KOPT-K1 (cell line): Measurements from ENCODE around the gene GAB2.

ENCODE experiments used
- H3K27ac ChIP-seq: fragments of 200-600 bp; sonication (generic); 2 replicates; pipeline ENCODE4 v1.5.1; 2016; ENCODE audit warnings: antibody characterized with exemption, mild to moderate bottlenecking, low read depth, low read length; ENCODE audit not compliant: poor library complexity, severe bottlenecking
- H3K36me3 ChIP-seq: fragments of 200-600 bp; sonication (generic); 2 replicates; pipeline ENCODE4 v1.5.1; 2017; ENCODE audit warnings: antibody characterized with exemption, mild to moderate bottlenecking, low read length, moderate library complexity; ENCODE audit not compliant: insufficient read depth
- H3K9me3 ChIP-seq: fragments of 200-600 bp; sonication (generic); 2 replicates; pipeline ENCODE4 v1.5.1; 2017; ENCODE audit warnings: antibody characterized with exemption, low read length, mild to moderate bottlenecking; ENCODE audit not compliant: insufficient read depth, poor library complexity, severe bottlenecking

The GAB2 gene

DNA sequence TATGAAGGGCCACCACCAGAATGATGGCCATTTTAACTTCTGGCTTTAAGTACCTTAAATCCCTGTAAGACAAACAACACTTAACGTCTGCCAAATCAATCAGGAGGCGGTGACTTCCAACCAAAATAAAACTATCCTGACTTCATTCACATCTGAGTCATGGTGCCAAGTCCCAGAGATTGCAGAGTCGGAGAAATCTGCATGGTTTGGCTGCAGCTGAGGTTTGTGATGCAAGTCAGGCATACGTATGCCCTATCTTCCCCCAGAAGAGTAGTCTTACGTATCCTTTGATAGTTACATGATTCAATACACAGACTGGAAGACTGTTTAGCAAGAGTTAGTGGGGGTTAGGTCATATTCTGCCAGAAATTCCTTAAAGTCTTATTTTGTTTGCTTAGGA is 1.7 kb upstream of the GAB2 start:
- Histone ChIP-seq H3K27ac (peak overlapping the region; percentile 99), H3K36me3 (no peaks in the 10 kb centered on the region), H3K9me3 (no peaks in the 10 kb centered on the region)

DNA sequence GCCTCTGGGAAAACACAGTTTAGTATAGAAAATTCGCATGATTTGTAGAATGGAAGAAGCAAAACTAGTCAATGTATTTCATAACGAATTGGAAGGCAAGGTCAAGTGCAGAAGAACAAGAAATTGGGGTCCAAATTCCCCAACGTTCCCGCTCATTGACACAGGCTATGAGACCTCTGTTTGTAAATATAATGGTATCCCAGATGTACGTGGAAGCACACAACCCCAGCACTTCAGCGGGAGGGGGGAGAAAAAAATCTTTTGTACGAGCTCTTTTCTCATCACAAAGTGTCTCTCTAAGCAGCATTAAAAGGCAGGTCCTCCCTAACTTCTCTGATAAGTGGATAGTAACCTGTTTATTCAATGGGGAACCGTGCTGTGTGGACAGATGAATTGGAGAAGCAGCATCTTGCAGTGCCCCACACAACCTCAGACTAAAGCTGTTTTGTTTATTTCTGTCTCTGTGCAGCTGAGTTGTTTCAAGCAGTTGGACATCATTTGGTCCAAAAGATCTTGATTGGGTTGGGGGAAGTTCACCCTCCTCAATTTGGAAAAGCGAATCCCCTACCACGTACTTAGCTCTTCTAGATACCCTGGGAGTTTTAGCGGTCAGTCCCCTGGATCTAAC is 1.1 kb upstream of the GAB2 start:
- Histone ChIP-seq H3K36me3 (no peaks in the 10 kb centered on the region), H3K27ac (peak overlapping the region; percentile 99), H3K9me3 (no peaks in the 10 kb centered on the region)

DNA sequence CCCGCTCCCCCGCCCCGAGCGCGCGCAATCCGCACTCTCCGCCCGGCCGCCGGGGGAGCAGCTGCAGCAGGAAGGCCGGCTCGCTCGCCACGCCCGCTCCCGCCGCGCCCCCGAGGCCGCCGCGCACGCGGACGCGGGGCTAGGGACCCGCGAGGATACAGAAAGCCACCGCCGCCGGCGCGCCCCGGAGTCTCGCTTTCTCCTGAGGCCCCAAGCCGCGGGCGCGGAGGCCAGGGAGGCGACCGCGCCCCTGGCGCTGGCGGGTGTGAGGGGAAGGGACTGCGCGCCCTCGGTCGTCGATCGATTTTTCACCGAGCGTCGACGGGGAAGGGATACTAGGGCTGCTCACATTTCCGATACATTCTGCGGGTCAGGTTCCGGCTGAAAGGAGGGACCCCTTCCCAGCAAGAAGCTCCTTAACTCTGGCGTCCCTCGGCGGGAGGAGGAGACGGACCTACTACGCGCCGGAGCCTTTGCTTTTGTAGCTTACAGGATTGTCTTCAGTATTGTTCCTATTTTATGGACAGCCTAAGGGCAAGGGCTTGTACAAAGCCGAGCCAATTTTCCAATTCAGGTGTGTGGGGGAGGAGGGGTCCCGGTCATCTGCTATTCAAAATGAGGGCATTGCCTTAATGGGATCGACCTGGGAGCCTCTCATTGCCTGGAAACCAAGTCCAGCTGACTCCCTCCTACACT is 416 bp upstream of the GAB2 start:
- H3K9me3 ChIP-seq: no peaks in the 10 kb centered on the region
- H3K27ac ChIP-seq: peak overlapping the region; percentile 99

DNA sequence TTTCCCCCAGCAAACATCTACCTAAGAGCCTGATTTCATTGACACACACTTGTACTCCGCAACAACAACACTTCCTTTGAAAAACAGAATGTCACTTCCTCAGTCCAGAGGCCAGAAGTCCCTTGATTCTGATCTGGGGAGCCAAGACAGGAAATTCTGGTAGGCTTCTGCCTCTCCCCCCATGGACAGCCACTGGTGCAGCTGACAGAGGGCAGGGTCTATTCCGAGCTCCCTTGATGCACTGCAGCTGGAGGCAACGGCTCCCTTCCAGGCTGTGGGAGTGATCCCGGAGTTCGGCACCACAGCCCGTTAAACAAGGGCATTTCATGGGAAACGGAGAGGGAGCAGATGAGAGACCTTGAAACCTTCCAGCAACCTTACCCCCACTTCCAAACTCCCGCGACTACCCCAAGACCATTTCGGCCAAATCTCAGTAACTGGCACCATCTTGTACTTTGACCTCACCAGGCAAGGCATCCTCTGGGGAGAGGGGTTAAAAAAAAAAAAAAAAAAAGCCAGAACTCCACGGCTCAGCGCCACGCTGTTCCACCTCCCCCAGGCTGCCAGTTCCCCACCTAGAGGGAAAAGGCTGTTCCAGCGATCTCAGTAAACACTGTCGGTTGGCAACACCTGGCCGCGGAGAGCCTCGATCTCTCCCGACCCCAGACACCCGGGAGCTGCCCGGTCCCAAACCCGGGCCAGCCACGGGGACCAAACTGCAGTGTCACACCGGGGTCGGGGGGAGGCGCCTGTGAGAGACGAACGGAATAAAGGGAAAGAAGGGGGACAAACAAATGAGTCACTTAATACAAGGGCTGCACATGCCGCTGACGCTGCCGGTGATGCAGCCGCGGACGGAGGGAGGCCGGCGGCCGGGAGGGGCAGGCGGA is 1.1 kb downstream of the GAB2 start:
- H3K36me3 ChIP-seq: no peaks in the 10 kb centered on the region
- H3K9me3 ChIP-seq: no peaks in the 10 kb centered on the region
- peak overlapping the region; percentile 99 for H3K27ac ChIP-seq

More for the DNA sequence above, 416 bp upstream of the GAB2 start:
- H3K36me3 ChIP-seq: no peaks in the 10 kb centered on the region

DNA sequence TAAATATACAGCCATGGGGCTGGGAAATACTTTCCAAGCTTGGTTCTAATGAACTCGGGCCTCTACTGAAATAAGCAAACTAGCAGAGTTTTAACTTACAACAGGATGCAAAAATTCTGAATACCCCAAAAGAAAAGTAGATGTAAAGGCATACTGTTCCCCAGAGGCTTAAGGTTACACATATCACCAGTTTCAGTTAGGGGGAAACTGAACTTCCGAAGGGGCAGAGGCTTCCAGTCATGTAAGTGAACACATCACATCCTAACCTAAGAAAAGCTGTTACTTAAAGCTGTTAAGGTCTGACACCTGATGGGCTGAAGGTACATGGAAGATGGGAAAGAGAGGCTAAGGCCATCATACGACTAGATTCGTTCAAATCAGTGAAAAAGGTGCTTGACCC is 2.3 kb downstream of the GAB2 start:
- H3K27ac ChIP-seq: peak overlapping the region; percentile 99
- peaks cover 3% of the 10 kb centered on the region for H3K36me3 ChIP-seq
- H3K9me3 ChIP-seq: peaks cover 8% of the 10 kb centered on the region

DNA sequence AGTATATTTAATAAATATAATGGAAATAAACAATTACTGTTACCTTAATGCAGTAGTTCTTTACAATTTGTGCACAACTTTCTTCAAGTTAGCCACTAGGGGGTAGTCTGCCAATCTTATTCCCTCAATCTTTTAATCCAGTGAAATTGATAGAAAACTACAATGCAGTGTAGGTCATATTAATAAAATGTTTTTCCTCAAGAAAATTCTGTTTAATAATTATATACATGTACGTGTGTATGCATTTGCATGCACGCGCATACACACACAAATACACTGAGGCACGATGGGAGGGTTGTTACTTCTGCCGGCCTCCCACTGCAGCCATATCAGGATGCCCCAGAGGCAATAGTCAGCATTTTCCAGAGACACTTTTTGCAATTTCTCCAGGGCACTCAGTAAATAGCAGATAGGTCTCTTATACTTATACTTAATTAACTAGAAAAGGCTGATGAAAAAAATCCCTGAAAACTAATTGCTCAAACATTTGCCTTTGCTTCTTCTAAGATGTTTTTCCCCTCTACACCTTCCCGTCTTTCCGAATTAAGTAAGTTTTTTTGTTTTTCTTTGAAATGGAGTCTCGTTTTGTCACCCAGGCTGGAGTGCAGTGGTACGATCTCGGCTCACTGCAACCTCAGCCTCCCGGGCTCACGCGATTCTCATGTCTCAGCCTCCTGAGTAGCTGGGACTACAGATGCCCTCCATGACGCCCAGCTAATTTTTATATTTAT is 3.1 kb downstream of the GAB2 start:
- H3K9me3 ChIP-seq: peaks cover 16% of the 10 kb centered on the region
- peak overlapping the region; percentile 99 for H3K27ac ChIP-seq
- peaks cover 11% of the 10 kb centered on the region for H3K36me3 ChIP-seq

DNA sequence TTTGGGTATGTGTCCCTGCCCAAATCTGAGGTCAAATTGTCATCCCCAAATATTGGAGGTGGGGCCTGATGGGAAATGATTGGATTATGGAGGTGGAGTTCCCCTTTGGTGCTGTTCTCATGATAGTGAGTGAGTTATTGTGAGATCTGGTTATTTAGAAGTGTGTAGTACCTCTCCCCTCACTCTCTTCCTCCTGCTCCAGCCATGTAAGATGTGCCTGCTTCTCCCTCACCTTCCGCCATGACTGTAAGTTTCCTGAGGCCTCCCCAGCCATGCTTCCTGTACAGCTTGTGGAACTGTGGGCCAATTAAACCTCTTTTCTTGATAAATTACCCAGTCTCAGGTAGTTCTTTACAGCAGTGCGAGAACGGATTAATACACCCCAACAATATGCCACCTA is 9.0 kb downstream of the GAB2 start:
- Histone ChIP-seq H3K36me3 (peaks cover 23% of the 10 kb centered on the region), H3K9me3 (peaks cover 43% of the 10 kb centered on the region), H3K27ac (no peak overlapping the region)

DNA sequence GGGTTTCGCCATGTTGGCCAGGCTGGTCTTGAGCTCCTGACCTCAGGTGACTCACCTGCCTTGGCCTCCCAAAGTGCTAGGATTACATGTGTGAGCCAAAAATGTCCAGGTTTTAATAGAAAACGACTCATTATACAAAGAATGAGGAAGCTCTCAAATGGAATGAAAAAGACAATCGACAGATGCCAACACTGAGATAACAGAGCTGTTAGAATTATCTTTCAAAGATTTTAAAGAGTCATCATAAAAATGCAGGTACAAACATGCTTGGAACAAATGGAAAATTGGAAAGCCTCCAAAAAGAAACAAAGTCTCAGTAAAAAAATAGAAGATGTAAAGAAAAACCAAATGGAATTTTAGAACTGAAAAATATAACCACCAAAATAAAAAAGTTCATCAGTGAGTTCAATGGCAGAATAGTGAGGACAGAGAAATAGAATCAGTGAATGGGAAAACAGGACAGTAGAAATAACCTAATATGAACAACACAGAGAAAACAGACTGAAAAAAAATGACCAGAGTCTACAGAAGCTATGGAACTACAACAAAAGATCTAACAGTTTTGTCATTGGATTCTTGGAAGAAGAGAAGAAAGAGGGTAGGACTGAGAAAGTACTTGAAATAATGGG is 10.9 kb downstream of the GAB2 start:
- H3K9me3 ChIP-seq: peaks cover 43% of the 10 kb centered on the region
- H3K36me3 ChIP-seq: peaks cover 23% of the 10 kb centered on the region
- peak overlapping the region; percentile 46 for H3K27ac ChIP-seq

DNA sequence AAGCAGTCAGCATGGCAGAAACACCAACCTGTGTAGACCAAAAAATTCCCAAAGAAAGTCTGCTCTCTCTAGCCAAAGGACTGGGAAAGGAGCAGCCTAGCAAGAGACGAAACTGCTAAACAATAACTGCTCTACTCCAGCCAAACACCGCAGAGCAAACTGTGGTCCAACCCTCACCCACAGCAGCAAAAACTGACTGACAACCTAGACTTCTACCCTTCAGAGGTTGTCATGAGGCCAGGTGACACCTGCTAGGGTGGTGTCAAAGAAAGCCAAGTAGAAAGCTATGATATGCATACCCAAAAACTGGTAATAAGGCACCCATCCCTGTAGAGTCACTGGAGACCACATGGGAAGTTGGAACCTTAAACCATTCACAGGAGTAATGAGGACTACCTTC is 11.8 kb downstream of the GAB2 start:
- H3K36me3 ChIP-seq: peaks cover 23% of the 10 kb centered on the region
- H3K27ac ChIP-seq: peak overlapping the region; percentile 46
- peaks cover 40% of the 10 kb centered on the region for H3K9me3 ChIP-seq

DNA sequence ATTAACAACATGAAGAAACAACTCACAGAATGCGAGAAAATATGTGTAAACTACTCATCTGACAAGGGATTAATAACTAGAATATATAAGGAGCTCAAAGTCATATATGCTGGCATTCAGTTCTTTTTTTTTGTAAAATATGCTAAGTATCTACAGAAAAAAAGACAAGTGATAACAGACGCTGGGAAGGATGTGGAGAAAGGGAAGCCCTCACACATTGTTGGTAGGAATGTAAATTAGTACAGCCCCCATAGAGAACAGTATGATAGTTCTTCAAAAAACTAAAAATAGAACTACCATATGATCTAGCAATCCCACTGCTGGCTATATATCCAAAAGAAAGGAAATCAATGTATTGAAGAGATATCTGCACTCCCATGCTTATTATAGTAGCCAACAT is 13.8 kb downstream of the GAB2 start:
- Histone ChIP-seq H3K36me3 (peaks cover 5% of the 10 kb centered on the region), H3K27ac (peak overlapping the region; percentile 7), H3K9me3 (peaks cover 20% of the 10 kb centered on the region)

DNA sequence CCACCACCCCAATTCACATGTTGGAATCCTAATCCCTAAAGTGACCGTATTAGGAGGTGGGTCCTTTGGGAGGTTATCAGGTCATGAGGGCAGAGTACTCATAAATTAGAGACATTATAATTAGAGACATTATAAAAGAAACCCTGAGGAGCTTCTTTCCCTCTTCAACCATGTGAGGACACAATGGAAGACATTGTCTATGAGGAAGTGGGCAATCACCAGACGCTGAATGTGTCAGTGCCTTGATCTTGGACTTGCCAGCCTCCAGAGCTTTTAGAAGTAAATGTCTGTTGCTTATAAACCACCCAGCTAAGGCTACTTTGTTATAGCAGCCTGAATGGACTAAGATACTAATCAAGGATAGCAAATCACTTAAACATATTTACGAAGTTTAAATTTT is 14.8 kb downstream of the GAB2 start:
- Histone ChIP-seq H3K36me3 (no peaks in the 10 kb centered on the region), H3K9me3 (peaks cover 12% of the 10 kb centered on the region), H3K27ac (no peak overlapping the region)

DNA sequence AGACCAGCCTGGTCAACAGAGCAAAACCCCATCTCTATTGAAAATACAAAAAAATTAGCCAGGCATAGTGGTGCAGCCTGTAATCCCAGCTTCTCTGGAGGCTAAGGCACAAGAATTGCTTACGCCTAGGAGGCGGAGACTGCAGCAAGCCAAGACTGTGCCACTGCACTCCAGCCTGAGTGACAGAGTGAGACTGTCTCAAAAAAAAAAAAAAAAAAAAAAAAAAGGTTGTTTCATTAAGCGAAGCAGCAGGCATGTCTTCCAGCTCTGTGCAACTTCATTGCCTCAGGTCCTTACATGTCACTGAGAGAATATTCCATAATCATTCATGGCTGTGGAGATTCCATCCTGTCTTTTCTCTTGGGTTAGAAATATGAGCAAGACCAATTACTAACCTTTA is 16.9 kb downstream of the GAB2 start:
- H3K36me3 ChIP-seq: no peaks in the 10 kb centered on the region
- peak overlapping the region; percentile 35 for H3K27ac ChIP-seq
- H3K9me3 ChIP-seq: no peaks in the 10 kb centered on the region

DNA sequence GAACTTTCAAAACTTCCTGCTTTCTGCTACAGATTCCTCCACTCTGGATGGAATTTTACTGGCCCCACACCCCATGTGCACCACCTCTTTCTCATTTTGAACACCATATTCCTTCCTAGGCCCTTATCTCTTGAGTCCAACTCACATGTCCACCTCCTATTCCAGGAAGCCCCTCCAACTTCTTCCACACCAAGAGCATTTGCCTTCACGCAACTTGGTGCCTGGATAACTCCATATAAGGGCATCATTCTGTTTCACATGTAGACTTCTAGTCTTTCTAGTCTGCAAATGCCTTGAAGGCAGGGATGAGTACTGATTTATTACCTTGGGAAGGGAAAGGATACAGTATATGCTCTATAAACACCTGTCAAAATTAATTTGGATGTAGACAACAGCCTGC is 17.5 kb downstream of the GAB2 start:
- H3K36me3 ChIP-seq: no peaks in the 10 kb centered on the region
- peak overlapping the region; percentile 3 for H3K27ac ChIP-seq
- no peaks in the 10 kb centered on the region for H3K9me3 ChIP-seq

DNA sequence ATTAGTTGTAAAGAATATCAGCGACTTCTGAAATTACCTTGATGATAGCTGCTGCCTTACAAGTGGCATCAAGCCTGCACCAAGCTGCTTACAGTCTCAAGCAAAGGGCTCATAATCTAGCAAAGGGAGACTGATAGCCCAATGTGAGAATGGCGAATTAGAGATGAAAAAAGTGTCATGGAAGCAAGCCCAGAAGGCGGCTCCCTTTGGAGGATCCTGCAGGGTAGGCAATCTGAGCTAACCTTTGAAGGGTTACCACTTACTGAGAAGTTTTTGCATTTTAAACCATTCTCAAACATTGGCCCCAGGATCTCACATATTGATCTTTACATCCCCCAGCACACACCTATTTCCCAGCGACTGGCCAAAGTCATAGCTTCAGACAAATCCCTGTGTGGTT is 18.5 kb downstream of the GAB2 start:
- H3K27ac ChIP-seq: peak overlapping the region; percentile 28

More for the DNA sequence above, 18.5 kb downstream of the GAB2 start:
- Histone ChIP-seq H3K9me3 (no peaks in the 10 kb centered on the region), H3K36me3 (no peaks in the 10 kb centered on the region)
